Left lung (tissue), 10 donors: ENCODE measurements around the gene ADGRL3. TPM values are rescaled to one million over a fixed set of nuclear protein-coding genes. Genes with fewer than 3 reads are reported as not detected.

Source experiments
- ATAC-seq: fragments of 200-7000 bp; cut with Tn5 transposase; one replicate; pipeline ENCODE4 v1.9.1; 2020; ENCODE audit warnings: moderate library complexity
- DNase-seq, 4 donors: peaks; one replicate each; pipeline ENCODE4 v3.0.0-alpha.2; 2013 to 2020
- H3K27ac ChIP-seq, 2 donors: fragments of 200-600 bp; sonication (generic) in 1 of 2; one replicate each; pipeline versions ENCODE4 v1.5.0 to v1.8.0; 2020 to 2021
- H3K27me3 ChIP-seq, 2 donors: fragments of 200-600 bp; sonication (generic) in 1 of 2; one replicate each; pipeline versions ENCODE4 v1.5.0 to v1.8.0; 2020 to 2021
- H3K36me3 ChIP-seq, 2 donors: fragments of 200-600 bp; sonication (generic) in 1 of 2; one replicate each; pipeline versions ENCODE4 v1.5.0 to v1.8.0; 2020 to 2021
- H3K4me1 ChIP-seq, 2 donors: fragments of 200-600 bp; one replicate each; pipeline ENCODE4 v1.8.0; 2021
- H3K4me3 ChIP-seq, 2 donors: fragments of 200-600 bp; sonication (generic) in 1 of 2; one replicate each; pipeline versions ENCODE4 v1.5.0 to v1.8.0; 2020 to 2021; ENCODE audit warnings: mild to moderate bottlenecking in 1 of 2
- H3K9me3 ChIP-seq, 2 donors: fragments of 200-600 bp; sonication (generic) in 1 of 2; one replicate each; pipeline versions ENCODE4 v1.5.0 to v1.8.0; 2020 to 2021
- CTCF ChIP-seq, 2 donors: fragments of 200-600 bp; sonication (generic) in 1 of 2; IDR thresholded peaks; one replicate each; pipeline versions ENCODE4 v1.5.0 to v1.8.0; 2021; ENCODE audit warnings: antibody characterized with exemption in 2 of 2
- intact Hi-C, 2 donors: fragments of 100-400 bp; cut with DNase I; formaldehyde crosslinking; loops; one replicate each; pipeline versions ENCODE4 v1.11.2 to v1.14.2; 2022
- polyA plus RNA-seq, 6 donors: library from polyadenylated mRNA; unstranded; fragments of 120-200 nt; gene quantifications; one replicate each; pipeline ENCODE4 v1.2.1, GENCODE V29; 2013; ENCODE audit not compliant: insufficient read length in 6 of 6
- total RNA-seq, 2 donors: library from RNA; stranded (reverse); fragmentation: NEBNext Ultra II Directional; extraction: Animal tissue kit (Norgen Biotek cat#: 25700); gene quantifications; one replicate each; pipeline ENCODE4 v1.2.1, GENCODE V29; 2021
- donor health status: DM: no; HTN: yes; CAD: no.
- donor health status: DM: no; HTN: no; CAD: no.

ADGRL3 gene
- total and polyA plus RNA-seq, 8 donors, result 2.7 to 23.4 (median 19.6) TPM

GRCh38 chr4:61223385-61223784, 23.3 kb downstream of the ADGRL3 start:
- ATAC-seq, result no peak
- H3K27me3 ChIP-seq, result no peaks in the 10 kb centered on the region
- no peaks in the 10 kb centered on the region for H3K4me1 ChIP-seq
- no peak overlapping the region for H3K27ac ChIP-seq
- DNase-seq, result peak in 1 of 4 donors; percentile 14
- no peaks in the 10 kb centered on the region for H3K9me3 ChIP-seq
- no peaks in the 10 kb centered on the region for H3K36me3 ChIP-seq
- no peak for TF ChIP-seq CTCF (IDR thresholded peaks at IDR 0.05)
- intact Hi-C loops, result no loop called here
- no peak overlapping the region for H3K4me3 ChIP-seq

GRCh38 chr4:61224573-61224972, 24.4 kb downstream of the ADGRL3 start:
- intact Hi-C loops, result no loop called here
- no peak for TF ChIP-seq CTCF (IDR thresholded peaks at IDR 0.05)
- no peaks in the 10 kb centered on the region for H3K36me3 ChIP-seq
- no peak overlapping the region for H3K27ac ChIP-seq
- no peaks in the 10 kb centered on the region for H3K4me1 ChIP-seq
- no peak overlapping the region for H3K4me3 ChIP-seq
- no peaks in the 10 kb centered on the region for H3K9me3 ChIP-seq
- H3K27me3 ChIP-seq, result no peaks in the 10 kb centered on the region
- no peak for ATAC-seq
- no peak for DNase-seq

- no peak overlapping the region for H3K4me3 ChIP-seq
- H3K27ac ChIP-seq, result no peak overlapping the region
- intact Hi-C loops, result no loop called here
- H3K36me3 ChIP-seq, result no peaks in the 10 kb centered on the region
- H3K4me1 ChIP-seq, result no peaks in the 10 kb centered on the region
- DNase-seq (no peak), ATAC-seq (no peak)
- no peaks in the 10 kb centered on the region for H3K27me3 ChIP-seq
- no peak for TF ChIP-seq CTCF (IDR thresholded peaks at IDR 0.05)
- no peaks in the 10 kb centered on the region for H3K9me3 ChIP-seq
These were observed 25.5 kb downstream of the ADGRL3 start for GRCh38 chr4:61225656-61226055.

GRCh38 chr4:61231421-61231820, 31.3 kb downstream of the ADGRL3 start:
- H3K27me3 ChIP-seq, result no peaks in the 10 kb centered on the region
- H3K36me3 ChIP-seq, result no peaks in the 10 kb centered on the region
- no peak for ATAC-seq
- DNase-seq, result no peak
- TF ChIP-seq CTCF (IDR thresholded peaks at IDR 0.05), result no peak
- no peak overlapping the region for H3K4me3 ChIP-seq
- intact Hi-C loops, result no loop called here
- no peak overlapping the region for H3K27ac ChIP-seq
- no peaks in the 10 kb centered on the region for H3K4me1 ChIP-seq
- H3K9me3 ChIP-seq, result no peaks in the 10 kb centered on the region

- no peak for TF ChIP-seq CTCF (IDR thresholded peaks at IDR 0.05)
- Histone ChIP-seq H3K36me3 (no peaks in the 10 kb centered on the region), H3K27ac (no peak overlapping the region), H3K4me1 (no peaks in the 10 kb centered on the region), H3K27me3 (no peaks in the 10 kb centered on the region), H3K4me3 (no peak overlapping the region), H3K9me3 (no peaks in the 10 kb centered on the region)
- intact Hi-C loops, result no loop called here
- ATAC-seq, result no peak
- DNase-seq, result no peak
These were observed 39.1 kb downstream of the ADGRL3 start for GRCh38 chr4:61239250-61239649.
